Trophoblast cell (in vitro differentiated cells and primary cell): Measurements from ENCODE around the gene MPV17.
"Not testable (repeated sequence)": the region's sequence is repeated elsewhere in the genome, so short reads cannot be mapped to it uniquely, and the experiment has no call there.

Experiments
- DNase-seq, 2 donors: peaks; one replicate each; pipeline ENCODE4 v3.0.0-alpha.2; 2016
- H2AFZ ChIP-seq: 2 replicates; pipeline ENCODE4 v1.6.1; 2013; ENCODE audit warnings: low read length, moderate library complexity, mild to moderate bottlenecking; ENCODE audit not compliant: insufficient read depth, poor library complexity
- H2AK5ac ChIP-seq: 2 replicates; pipeline ENCODE4 v1.6.1; 2013; ENCODE audit warnings: mild to moderate bottlenecking, low read length
- H2BK120ac ChIP-seq: 2 replicates; pipeline ENCODE4 v1.6.1; 2013; ENCODE audit warnings: low read length, mild to moderate bottlenecking, moderate library complexity; ENCODE audit not compliant: insufficient read depth, poor library complexity
- H2BK12ac ChIP-seq: 2 replicates; pipeline ENCODE4 v1.6.1; 2013; ENCODE audit warnings: mild to moderate bottlenecking, low read length, moderate library complexity
- H2BK5ac ChIP-seq: 2 replicates; pipeline ENCODE4 v1.6.1; 2013; ENCODE audit warnings: low read length, low read depth, moderate library complexity, mild to moderate bottlenecking; ENCODE audit not compliant: poor library complexity
- H3K14ac ChIP-seq: 2 replicates; pipeline ENCODE4 v1.6.1; 2013; ENCODE audit warnings: mild to moderate bottlenecking, low read length
- H3K18ac ChIP-seq: 2 replicates; pipeline ENCODE4 v1.6.1; 2013; ENCODE audit warnings: mild to moderate bottlenecking, low read length
- H3K23ac ChIP-seq: 2 replicates; pipeline ENCODE4 v1.6.1; 2013; ENCODE audit warnings: low read length
- H3K27ac ChIP-seq: 2 replicates; pipeline ENCODE4 v1.5.1; 2013; ENCODE audit warnings: low read depth, mild to moderate bottlenecking, inconsistent platforms, low read length, moderate library complexity
- H3K27me3 ChIP-seq: 2 replicates; pipeline ENCODE4 v1.6.1; 2013; ENCODE audit warnings: inconsistent platforms, mild to moderate bottlenecking, low read length, moderate library complexity; ENCODE audit not compliant: insufficient read depth
- H3K36me3 ChIP-seq, 2 experiments: 1 replicate in 1 of 2; 2 replicates in 1 of 2; pipeline ENCODE4 v1.6.1; 2013; ENCODE audit warnings: low read length in 2 of 2, mild to moderate bottlenecking in 2 of 2, moderate library complexity in 1 of 2; ENCODE audit not compliant: insufficient read depth in 2 of 2, control insufficient read depth in 1 of 2
- H3K4ac ChIP-seq: 2 replicates; pipeline ENCODE4 v1.6.1; 2013; ENCODE audit warnings: low read depth, mild to moderate bottlenecking, low read length, moderate library complexity
- H3K4me1 ChIP-seq, 2 experiments: 1 replicate in 1 of 2; 2 replicates in 1 of 2; pipeline ENCODE4 v1.6.1; 2013; ENCODE audit warnings: low read length in 2 of 2, mild to moderate bottlenecking in 2 of 2, moderate library complexity in 1 of 2; ENCODE audit not compliant: insufficient read depth in 2 of 2, control insufficient read depth in 1 of 2
- H3K4me2 ChIP-seq: 2 replicates; pipeline ENCODE4 v1.6.1; 2013; ENCODE audit warnings: inconsistent platforms, mild to moderate bottlenecking, low read length, moderate library complexity
- H3K4me3 ChIP-seq: 2 replicates; pipeline ENCODE4 v1.5.1; 2013; ENCODE audit warnings: mild to moderate bottlenecking, low read depth, low read length, inconsistent platforms
- H3K79me1 ChIP-seq: one replicate; pipeline ENCODE4 v1.6.1; 2013; ENCODE audit warnings: low read length
- H3K79me2 ChIP-seq: 2 replicates; pipeline ENCODE4 v1.6.1; 2013; ENCODE audit warnings: low read length, mild to moderate bottlenecking; ENCODE audit not compliant: control insufficient read depth, insufficient read depth, poor library complexity
- H3K9ac ChIP-seq: 2 replicates; pipeline ENCODE4 v1.6.1; 2013; ENCODE audit warnings: mild to moderate bottlenecking, low read length
- H3K9me3 ChIP-seq: 2 replicates; pipeline ENCODE4 v1.6.1; 2013; ENCODE audit warnings: low read depth, mild to moderate bottlenecking, control low read depth, inconsistent platforms, low read length; ENCODE audit not compliant: insufficient read depth
- H4K12ac ChIP-seq: 2 replicates; pipeline ENCODE4 v1.6.1; 2013; ENCODE audit warnings: low read depth, mild to moderate bottlenecking, low read length, moderate library complexity
- H4K8ac ChIP-seq: 2 replicates; pipeline ENCODE4 v1.6.1; 2013; ENCODE audit warnings: low read depth, mild to moderate bottlenecking, low read length, moderate library complexity
- H4K91ac ChIP-seq: one replicate; pipeline ENCODE4 v1.6.1; 2013; ENCODE audit warnings: low read depth, mild to moderate bottlenecking, low read length, moderate library complexity
- WGBS: extraction: QIAGEN DNeasy Blood & Tissue Kit; methylation state at CpG from one replicate; pipeline ENCODE4 v1.1.7; 2013; ENCODE audit warnings: missing lambda C conversion rate; ENCODE audit not compliant: insufficient read length, insufficient coverage; ENCODE audit errors: extremely low coverage; 5-methylcytosine and 5-hydroxymethylcytosine counted together

Gene MPV17

GRCh38 chr2:27320958-27321543 is 1.8 kb downstream of the MPV17 start:
- DNase-seq, result peak; percentile 97 to 99
- Histone ChIP-seq H3K27me3 (no peaks in the 10 kb centered on the region), H4K8ac (no peak overlapping the region), H3K27ac (peak overlapping the region; percentile 88), H3K23ac (no peak overlapping the region), H3K79me1 (peaks cover 18% of the 10 kb centered on the region), H4K12ac (no peak overlapping the region), H3K14ac (no peak overlapping the region), H3K9me3 (no peaks in the 10 kb centered on the region), H3K18ac (no peak overlapping the region), H2AK5ac (no peak overlapping the region), H2BK5ac (no peak overlapping the region), H3K4me1 (peaks cover 14 to 17% of the 10 kb centered on the region in 2 experiments), H3K4ac (no peak overlapping the region), H3K36me3 (peaks cover 5 to 6% of the 10 kb centered on the region in 2 experiments), H3K4me3 (no peak overlapping the region), H3K9ac (peak overlapping the region; percentile 26), H4K91ac (peak overlapping the region; percentile 40), H2AFZ (no peak overlapping the region), H3K4me2 (peak overlapping the region; percentile 51), H3K79me2 (peaks cover 12% of the 10 kb centered on the region), H2BK12ac (no peak overlapping the region), H2BK120ac (no peak overlapping the region)
- WGBS, result no CpG with 5 or more reads among the region's 8 CpGs

GRCh38 chr2:27319839-27320238 is 3.1 kb downstream of the MPV17 start:
- not testable (repeated sequence) for H3K9ac ChIP-seq
- no CpG with 5 or more reads among the region's 15 CpGs for WGBS

GRCh38 chr2:27316655-27317412 is 6.1 kb downstream of the MPV17 start:
- no peak for DNase-seq
- no peaks in the 10 kb centered on the region for H3K9me3 ChIP-seq
- no peak overlapping the region for H2BK5ac ChIP-seq
- no peaks in the 10 kb centered on the region for H3K79me2 ChIP-seq
- no peak overlapping the region for H4K12ac ChIP-seq
- no peak overlapping the region for H4K8ac ChIP-seq
- H3K36me3 ChIP-seq, result peaks cover 4 to 5% of the 10 kb centered on the region in 2 experiments
- no peak overlapping the region for H3K27ac ChIP-seq
- H2AK5ac ChIP-seq, result no peak overlapping the region
- no peak overlapping the region for H3K4me3 ChIP-seq
- no peak overlapping the region for H2BK120ac ChIP-seq
- no peak overlapping the region for H3K4me2 ChIP-seq
- peaks cover 9 to 12% of the 10 kb centered on the region in 2 experiments for H3K4me1 ChIP-seq
- H2AFZ ChIP-seq, result no peak overlapping the region
- no peak overlapping the region for H3K18ac ChIP-seq
- no peak overlapping the region for H4K91ac ChIP-seq
- H3K4ac ChIP-seq, result no peak overlapping the region
- H3K79me1 ChIP-seq, result peaks cover 3% of the 10 kb centered on the region
- H3K23ac ChIP-seq, result no peak overlapping the region
- no peaks in the 10 kb centered on the region for H3K27me3 ChIP-seq
- no peak overlapping the region for H3K14ac ChIP-seq
- no peak overlapping the region for H3K9ac ChIP-seq
- no CpG with 5 or more reads among the region's 12 CpGs for WGBS
- no peak overlapping the region for H2BK12ac ChIP-seq

More at GRCh38 chr2:27319839-27320238, 3.1 kb downstream of the MPV17 start:
- not testable (repeated sequence) for H2BK120ac ChIP-seq, H2BK5ac ChIP-seq, H4K91ac ChIP-seq, H2AK5ac ChIP-seq, H3K27me3 ChIP-seq, H3K18ac ChIP-seq, H2BK12ac ChIP-seq, DNase-seq, H3K23ac ChIP-seq, H3K14ac ChIP-seq, H3K4ac ChIP-seq, H3K4me3 ChIP-seq, H3K36me3 ChIP-seq, H3K9me3 ChIP-seq, H3K4me2 ChIP-seq, H2AFZ ChIP-seq, H4K8ac ChIP-seq, H4K12ac ChIP-seq, H3K27ac ChIP-seq
- H3K79me2 ChIP-seq, result peaks cover 12% of the 10 kb centered on the region
- H3K79me1 ChIP-seq, result peaks cover 18% of the 10 kb centered on the region
- H3K4me1 ChIP-seq, result peaks cover 14 to 17% of the 10 kb centered on the region in 2 experiments

GRCh38 chr2:27315122-27315521 is 7.8 kb downstream of the MPV17 start:
- Histone ChIP-seq H3K9ac (no peak overlapping the region), H2AK5ac (no peak overlapping the region), H3K4me2 (no peak overlapping the region), H2BK5ac (no peak overlapping the region), H3K27ac (no peak overlapping the region), H3K4me3 (no peak overlapping the region), H3K79me1 (no peaks in the 10 kb centered on the region), H4K91ac (no peak overlapping the region), H3K18ac (no peak overlapping the region), H3K4ac (no peak overlapping the region), H2BK12ac (no peak overlapping the region), H3K14ac (no peak overlapping the region), H3K36me3 (peaks cover 5 to 9% of the 10 kb centered on the region in 2 experiments), H2AFZ (no peak overlapping the region), H3K79me2 (no peaks in the 10 kb centered on the region), H3K27me3 (no peaks in the 10 kb centered on the region), H3K23ac (no peak overlapping the region), H3K4me1 (peaks cover 0 to 4% of the 10 kb centered on the region in 2 experiments), H2BK120ac (no peak overlapping the region), H4K12ac (no peak overlapping the region), H3K9me3 (peaks cover 1% of the 10 kb centered on the region), H4K8ac (no peak overlapping the region)
- no peak for DNase-seq
- whole genome bisulfite sequencing, result no CpG with 5 or more reads among the region's 8 CpGs
